Naive thymus-derived CD4-positive, alpha-beta T cell (primary cell): ENCODE measurements around the gene MS4A10. TPM values are rescaled to one million over a fixed set of nuclear protein-coding genes. Genes with fewer than 3 reads are reported as not detected.

Source experiments
- ATAC-seq: fragments of 150-1000 bp; cut with Tn5 transposase; 2 replicates; pipeline ENCODE4 v1.10.0; 2021; ENCODE audit warnings: mild to moderate bottlenecking, moderate library complexity
- CTCF ChIA-PET: fragments of 350-600 bp; sonication (Branson Sonifier 250); formaldehyde crosslinking; loops from one replicate; lab custom pipeline; 2021; ENCODE audit warnings: antibody characterized with exemption; lab: Charles Lee
- POLR2A ChIA-PET: fragments of 350-600 bp; sonication (Branson Sonifier 250); formaldehyde crosslinking; loops from one replicate; lab custom pipeline; 2021; ENCODE audit warnings: antibody characterized with exemption, inconsistent platforms; lab: Charles Lee
- DNase-seq, 9 donors: peaks; one replicate each; pipeline versions ENCODE4 v3.0.0 to v3.0.0-alpha.2; 2020 to 2022; ENCODE audit warnings: mixed read lengths in 1 of 9
- H3K27ac ChIP-seq: one replicate; pipeline ENCODE4 v1.7.0; 2013; ENCODE audit warnings: mild to moderate bottlenecking, low read depth, low read length, moderate library complexity
- H3K27me3 ChIP-seq, 2 donors: one replicate each; pipeline ENCODE4 v1.7.0; 2013; ENCODE audit warnings: low read length in 2 of 2, mild to moderate bottlenecking in 2 of 2, moderate library complexity in 2 of 2; ENCODE audit not compliant: control insufficient read depth in 2 of 2, insufficient read depth in 2 of 2
- H3K36me3 ChIP-seq, 3 experiments: 1 replicate in 2 of 3; 2 replicates in 1 of 3; pipeline ENCODE4 v1.7.0; 2013; ENCODE audit warnings: low read length in 3 of 3, mild to moderate bottlenecking in 3 of 3, moderate library complexity in 1 of 3; ENCODE audit not compliant: insufficient read depth in 3 of 3, control insufficient read depth in 2 of 3
- H3K4me1 ChIP-seq, 2 donors: one replicate each; pipeline ENCODE4 v1.7.0; 2013; ENCODE audit warnings: low read length in 2 of 2, mild to moderate bottlenecking in 2 of 2, moderate library complexity in 1 of 2; ENCODE audit not compliant: control insufficient read depth in 2 of 2, insufficient read depth in 2 of 2
- H3K4me3 ChIP-seq: 2 replicates; pipeline ENCODE4 v1.7.0; 2013; ENCODE audit warnings: mild to moderate bottlenecking, low read length
- H3K9me3 ChIP-seq, 3 experiments: 1 replicate in 2 of 3; 2 replicates in 1 of 3; pipeline ENCODE4 v1.7.0; 2013; ENCODE audit warnings: low read length in 3 of 3; ENCODE audit not compliant: control insufficient read depth in 2 of 3
- H3K27ac Mint-ChIP-seq, 9 donors: one replicate each; pipeline ENCODE4 v1.8.0; 2020 to 2022; ENCODE audit warnings: mixed read lengths in 9 of 9, mild to moderate bottlenecking in 8 of 9, moderate library complexity in 5 of 9, inconsistent platforms in 2 of 9
- H3K27me3 Mint-ChIP-seq, 5 donors: one replicate each; pipeline ENCODE4 v1.8.0; 2021 to 2022; ENCODE audit warnings: mixed read lengths in 5 of 5, mild to moderate bottlenecking in 1 of 5
- H3K36me3 Mint-ChIP-seq, 5 donors: one replicate each; pipeline ENCODE4 v1.8.0; 2020 to 2022; ENCODE audit warnings: mixed read lengths in 5 of 5, mild to moderate bottlenecking in 3 of 5, inconsistent platforms in 1 of 5
- H3K4me1 Mint-ChIP-seq, 7 donors: one replicate each; pipeline ENCODE4 v1.8.0; 2020 to 2022; ENCODE audit warnings: mixed read lengths in 7 of 7, mild to moderate bottlenecking in 3 of 7, inconsistent platforms in 1 of 7
- H3K4me3 Mint-ChIP-seq, 10 donors: one replicate each; pipeline ENCODE4 v1.8.0; 2020 to 2022; ENCODE audit warnings: mild to moderate bottlenecking in 10 of 10, mixed read lengths in 10 of 10, moderate library complexity in 6 of 10, inconsistent platforms in 2 of 10
- H3K9me3 Mint-ChIP-seq, 11 donors: one replicate each; pipeline ENCODE4 v1.8.0; 2020 to 2022; ENCODE audit warnings: mixed read lengths in 11 of 11, mild to moderate bottlenecking in 4 of 11, inconsistent platforms in 1 of 11, moderate library complexity in 1 of 11
- intact Hi-C, 2 donors: fragments of 100-400 bp; cut with micrococcal nuclease; formaldehyde crosslinking; loops; one replicate each; pipeline ENCODE4 v1.15.1; 2023
- polyA plus RNA-seq, 2 donors: library from polyadenylated mRNA; unstranded; fragments of 300-500 nt; fragmentation: Illumina TruSeq; gene quantifications; one replicate each; pipeline ENCODE4 v1.2.3, GENCODE V29; 2021
- total RNA-seq, 6 experiments: library from RNA in 5 of 6; stranded (reverse) in 5 of 6; gene quantifications; 1 replicate in 5 of 6; 2 replicates in 1 of 6; pipeline ENCODE4 v1.2.3 and lab custom pipeline; 2021 to 2026

Gene MS4A10
- not detected for total RNA-seq
- not detected for polyA plus RNA-seq
- total RNA-seq (lab: John Stamatoyannopoulos, UW) = not detected

GRCh38 chr11:60785136-60785535, at the start of gene MS4A10:
TSS of gene MS4A10 (plus strand) at chr11:60785333. CDS start at chr11:60790336, 5,003 bp downstream.
- no peaks in the 10 kb centered on the region for H3K4me1 ChIP-seq
- ATAC-seq = no peak
- CTCF ChIA-PET = no interaction called here

GRCh38 chr11:60739114-60739513, 46.0 kb upstream of the MS4A10 start:
- H3K36me3 Mint-ChIP-seq = no peaks in the 10 kb centered on the region
- Histone ChIP-seq H3K9me3 (no peaks in the 10 kb centered on the region), H3K36me3 (no peaks in the 10 kb centered on the region), H3K4me1 (no peaks in the 10 kb centered on the region), H3K27me3 (no peaks in the 10 kb centered on the region), H3K4me3 (no peak overlapping the region), H3K27ac (no peak overlapping the region)
- CTCF ChIA-PET = no interaction called here
- no peaks in the 10 kb centered on the region for H3K4me1 Mint-ChIP-seq
- no peak overlapping the region for H3K27ac Mint-ChIP-seq
- H3K27me3 Mint-ChIP-seq = peaks cover 2 to 34% (median 14%) of the 10 kb centered on the region in 5 donors
- DNase-seq = no peak
- no peaks in the 10 kb centered on the region for H3K9me3 Mint-ChIP-seq
- no peak overlapping the region for H3K4me3 Mint-ChIP-seq
- POLR2A ChIA-PET = no interaction called here
- no peak for ATAC-seq
- intact Hi-C loops = no loop called here

More at GRCh38 chr11:60785136-60785535, at the start of gene MS4A10:
- no peaks in the 10 kb centered on the region for H3K9me3 ChIP-seq
- no peak within 1 kb of the TSS for H3K27ac Mint-ChIP-seq
- no peak within 1 kb of the TSS for H3K4me3 Mint-ChIP-seq
- no peaks in the 10 kb centered on the region for H3K36me3 ChIP-seq
- H3K36me3 Mint-ChIP-seq = no peaks in the 10 kb centered on the region
- no peaks in the 10 kb centered on the region for H3K9me3 Mint-ChIP-seq
- no peak within 1 kb of the TSS for H3K4me3 ChIP-seq
- no peaks in the 10 kb centered on the region for H3K27me3 Mint-ChIP-seq
- no peak for DNase-seq
- H3K27me3 ChIP-seq = no peaks in the 10 kb centered on the region
- POLR2A ChIA-PET = no interaction called here
- H3K27ac ChIP-seq = no peak within 1 kb of the TSS
- intact Hi-C loops = no loop called here
- H3K4me1 Mint-ChIP-seq = no peaks in the 10 kb centered on the region

- no peaks in the 10 kb centered on the region for H3K36me3 ChIP-seq
- H3K4me1 ChIP-seq = no peaks in the 10 kb centered on the region
- H3K27ac Mint-ChIP-seq = no peak overlapping the region
- ATAC-seq (no peak), DNase-seq (no peak)
- peaks cover 0 to 3% (median 0%) of the 10 kb centered on the region in 11 donors for H3K9me3 Mint-ChIP-seq
- no peak overlapping the region for H3K4me3 ChIP-seq
- H3K27me3 Mint-ChIP-seq = peaks cover 2 to 39% (median 20%) of the 10 kb centered on the region in 5 donors
- H3K4me3 Mint-ChIP-seq = no peak overlapping the region
- intact Hi-C loops = no loop called here
- H3K36me3 Mint-ChIP-seq = no peaks in the 10 kb centered on the region
- ChIA-PET POLR2A (no interaction called here), CTCF (no interaction called here)
- no peaks in the 10 kb centered on the region for H3K9me3 ChIP-seq
- H3K27me3 ChIP-seq = no peaks in the 10 kb centered on the region
- H3K27ac ChIP-seq = no peak overlapping the region
- no peaks in the 10 kb centered on the region for H3K4me1 Mint-ChIP-seq
Observed at GRCh38 chr11:60740573-60740972, 44.6 kb upstream of the MS4A10 start.

GRCh38 chr11:60741421-60741820, 43.7 kb upstream of the MS4A10 start:
- H3K4me1 ChIP-seq = no peaks in the 10 kb centered on the region
- H3K4me1 Mint-ChIP-seq = no peaks in the 10 kb centered on the region
- no peaks in the 10 kb centered on the region for H3K36me3 Mint-ChIP-seq
- H3K4me3 Mint-ChIP-seq = no peak overlapping the region
- H3K36me3 ChIP-seq = no peaks in the 10 kb centered on the region
- peaks cover 0 to 3% (median 0%) of the 10 kb centered on the region in 11 donors for H3K9me3 Mint-ChIP-seq
- no peak overlapping the region for H3K4me3 ChIP-seq
- H3K27me3 Mint-ChIP-seq = peaks cover 2 to 42% (median 27%) of the 10 kb centered on the region in 5 donors
- POLR2A ChIA-PET = no interaction called here
- no peaks in the 10 kb centered on the region for H3K9me3 ChIP-seq
- ATAC-seq (no peak), DNase-seq (no peak)
- CTCF ChIA-PET = no interaction called here
- no peak overlapping the region for H3K27ac ChIP-seq
- H3K27me3 ChIP-seq = no peaks in the 10 kb centered on the region
- intact Hi-C loops = no loop called here
- H3K27ac Mint-ChIP-seq = no peak overlapping the region

DNA sequence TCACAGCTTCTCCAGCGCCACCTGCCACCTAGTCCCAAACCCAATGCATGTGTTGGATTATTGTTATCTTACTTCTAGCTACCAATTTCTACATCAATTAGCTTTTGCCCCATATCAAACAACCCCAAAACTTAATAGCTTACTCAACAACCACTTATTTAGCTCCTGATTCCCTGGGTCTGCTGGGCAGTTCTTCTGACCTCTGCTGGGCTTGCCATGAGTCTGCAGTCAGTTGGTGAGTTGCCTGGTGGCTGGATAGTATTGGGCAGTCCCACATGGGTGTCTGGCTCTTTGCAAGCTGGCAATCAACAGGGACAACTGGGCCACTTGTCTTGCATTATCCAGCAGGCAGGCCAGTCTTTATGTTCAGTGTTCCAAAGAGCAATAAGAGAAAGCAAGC, 42.1 kb upstream of the MS4A10 start:
- H3K36me3 ChIP-seq = no peaks in the 10 kb centered on the region
- H3K4me3 ChIP-seq = no peak overlapping the region
- no peak overlapping the region for H3K27ac ChIP-seq
- H3K9me3 ChIP-seq = no peaks in the 10 kb centered on the region
- no peaks in the 10 kb centered on the region for H3K27me3 ChIP-seq
- ATAC-seq (no peak), DNase-seq (no peak)
- Mint-ChIP-seq H3K27me3 (peaks cover 2 to 34% (median 30%) of the 10 kb centered on the region in 5 donors), H3K36me3 (no peaks in the 10 kb centered on the region), H3K9me3 (peaks cover 0 to 6% (median 0%) of the 10 kb centered on the region in 11 donors), H3K4me1 (no peaks in the 10 kb centered on the region), H3K4me3 (no peak overlapping the region), H3K27ac (no peak overlapping the region)
- POLR2A ChIA-PET = no interaction called here
- intact Hi-C loops = no loop called here
- no peaks in the 10 kb centered on the region for H3K4me1 ChIP-seq
- CTCF ChIA-PET = no interaction called here

DNA sequence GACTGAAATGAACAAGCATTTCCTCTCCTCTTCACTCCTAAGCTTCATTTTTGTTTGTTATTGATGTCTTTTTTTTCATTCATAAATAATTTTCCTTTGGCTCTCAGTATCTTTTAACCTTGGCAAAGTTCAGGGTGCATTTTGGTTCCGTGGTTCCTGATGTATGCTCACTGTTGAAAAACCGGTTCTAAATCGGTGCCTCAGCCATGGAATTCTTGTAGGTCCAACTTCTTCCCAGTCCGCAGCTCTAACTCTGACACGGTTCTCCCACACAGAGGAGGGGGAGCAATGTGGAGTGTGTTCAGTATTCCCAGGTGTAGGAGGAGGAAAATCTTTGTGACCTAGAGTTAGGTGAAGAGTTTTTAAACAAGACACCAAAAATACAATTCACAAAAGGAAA, 41.0 kb upstream of the MS4A10 start:
- Mint-ChIP-seq H3K27ac (no peak overlapping the region), H3K9me3 (peaks cover 0 to 6% (median 0%) of the 10 kb centered on the region in 11 donors), H3K4me1 (no peaks in the 10 kb centered on the region), H3K36me3 (no peaks in the 10 kb centered on the region), H3K4me3 (no peak overlapping the region), H3K27me3 (peaks cover 2 to 33% (median 19%) of the 10 kb centered on the region in 5 donors)
- CTCF ChIA-PET = no interaction called here
- Histone ChIP-seq H3K36me3 (no peaks in the 10 kb centered on the region), H3K27ac (no peak overlapping the region), H3K4me3 (no peak overlapping the region), H3K9me3 (no peaks in the 10 kb centered on the region), H3K4me1 (no peaks in the 10 kb centered on the region), H3K27me3 (no peaks in the 10 kb centered on the region)
- ATAC-seq (no peak), DNase-seq (no peak)
- POLR2A ChIA-PET = no interaction called here
- intact Hi-C loops = no loop called here

- ATAC-seq = no peak
- peak overlapping the region in 1 of 9 donors; percentile 3 for H3K27ac Mint-ChIP-seq
- no peak overlapping the region for H3K4me3 Mint-ChIP-seq
Observed at GRCh38 chr11:60747359-60747873, 37.7 kb upstream of the MS4A10 start.

More at GRCh38 chr11:60747359-60747873, 37.7 kb upstream of the MS4A10 start:
- POLR2A ChIA-PET = no interaction called here
- Histone ChIP-seq H3K27ac (no peak overlapping the region), H3K36me3 (no peaks in the 10 kb centered on the region), H3K27me3 (no peaks in the 10 kb centered on the region), H3K4me1 (no peaks in the 10 kb centered on the region), H3K4me3 (no peak overlapping the region), H3K9me3 (no peaks in the 10 kb centered on the region)
- CTCF ChIA-PET = no interaction called here
- Mint-ChIP-seq H3K27me3 (peaks cover 0 to 45% (median 28%) of the 10 kb centered on the region in 5 donors), H3K36me3 (no peaks in the 10 kb centered on the region), H3K9me3 (peaks cover 0 to 6% (median 0%) of the 10 kb centered on the region in 11 donors), H3K4me1 (no peaks in the 10 kb centered on the region)
- DNase-seq = no peak
- intact Hi-C loops = no loop called here
